ENCODE results near the gene TPO.
"Not testable (repeated sequence)": the region's sequence is repeated elsewhere in the genome, so short reads cannot be mapped to it uniquely, and the experiment has no call there.

TPO gene

DNA sequence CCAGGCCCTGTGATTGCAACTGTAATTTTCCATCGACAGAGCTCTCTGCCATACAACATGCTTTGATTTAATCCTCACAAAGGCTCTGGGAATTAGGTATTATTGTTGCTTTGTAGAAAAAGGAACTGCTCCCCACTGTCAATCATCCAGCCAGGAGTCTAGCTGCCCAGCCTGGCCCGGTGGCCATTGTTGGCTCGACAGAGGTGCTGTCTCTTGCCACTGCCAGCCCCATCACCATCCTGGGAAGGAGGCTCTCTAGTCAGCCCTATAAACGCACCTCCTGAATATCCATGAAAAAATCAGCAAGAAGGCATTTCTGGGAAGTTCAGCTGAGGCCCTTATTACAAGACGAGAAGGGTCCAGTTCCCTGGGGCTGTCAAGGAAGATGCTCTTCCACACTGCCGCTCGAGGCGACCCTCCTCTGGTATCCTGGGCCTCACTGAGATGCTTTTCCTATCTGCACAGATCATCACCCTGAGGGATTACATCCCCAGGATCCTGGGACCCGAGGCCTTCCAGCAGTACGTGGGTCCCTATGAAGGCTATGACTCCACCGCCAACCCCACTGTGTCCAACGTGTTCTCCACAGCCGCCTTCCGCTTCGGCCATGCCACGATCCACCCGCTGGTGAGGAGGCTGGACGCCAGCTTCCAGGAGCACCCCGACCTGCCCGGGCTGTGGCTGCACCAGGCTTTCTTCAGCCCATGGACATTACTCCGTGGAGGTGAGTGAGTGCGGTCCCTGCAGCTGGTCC is 71.0 kb downstream of the TPO start:
- no peak for DNase-seq (ENCODE audit: low spot score)

DNA sequence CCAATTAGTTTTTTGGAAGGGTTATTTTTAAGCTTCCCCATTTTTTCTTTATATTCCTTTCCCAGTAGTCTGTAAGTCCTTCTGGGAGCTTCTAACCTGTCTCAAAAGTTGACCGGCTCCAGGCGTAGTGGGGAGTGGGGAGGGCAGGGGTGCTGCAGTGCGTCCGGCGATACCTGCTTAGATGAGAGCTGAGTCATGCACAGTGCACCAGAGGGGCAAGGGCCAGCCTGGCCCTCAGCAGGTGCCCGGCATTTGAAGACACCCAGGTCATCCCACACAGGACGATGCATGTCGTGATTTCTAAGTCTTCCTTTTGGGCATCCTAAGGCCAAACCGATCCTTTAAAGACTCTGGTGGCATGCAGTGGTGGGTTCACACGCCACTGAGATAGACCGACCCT is 73.4 kb downstream of the TPO start:
- no peak for DNase-seq (ENCODE audit: low spot score)

DNA sequence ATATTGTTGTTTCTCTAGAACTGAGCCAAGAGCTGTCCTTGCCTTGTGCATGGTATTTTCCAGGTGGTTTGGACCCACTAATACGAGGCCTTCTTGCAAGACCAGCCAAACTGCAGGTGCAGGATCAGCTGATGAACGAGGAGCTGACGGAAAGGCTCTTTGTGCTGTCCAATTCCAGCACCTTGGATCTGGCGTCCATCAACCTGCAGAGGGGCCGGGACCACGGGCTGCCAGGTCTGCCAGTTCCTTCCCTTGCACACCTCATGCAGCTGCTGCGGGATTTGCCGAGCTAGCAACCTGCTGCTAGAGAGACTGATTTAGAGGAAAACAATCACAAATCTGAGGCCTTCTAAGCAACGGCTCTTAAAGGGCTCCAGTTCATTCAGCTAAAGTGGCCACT is 74.5 kb downstream of the TPO start:
- DNase-seq (ENCODE audit: low spot score): no peak

DNA sequence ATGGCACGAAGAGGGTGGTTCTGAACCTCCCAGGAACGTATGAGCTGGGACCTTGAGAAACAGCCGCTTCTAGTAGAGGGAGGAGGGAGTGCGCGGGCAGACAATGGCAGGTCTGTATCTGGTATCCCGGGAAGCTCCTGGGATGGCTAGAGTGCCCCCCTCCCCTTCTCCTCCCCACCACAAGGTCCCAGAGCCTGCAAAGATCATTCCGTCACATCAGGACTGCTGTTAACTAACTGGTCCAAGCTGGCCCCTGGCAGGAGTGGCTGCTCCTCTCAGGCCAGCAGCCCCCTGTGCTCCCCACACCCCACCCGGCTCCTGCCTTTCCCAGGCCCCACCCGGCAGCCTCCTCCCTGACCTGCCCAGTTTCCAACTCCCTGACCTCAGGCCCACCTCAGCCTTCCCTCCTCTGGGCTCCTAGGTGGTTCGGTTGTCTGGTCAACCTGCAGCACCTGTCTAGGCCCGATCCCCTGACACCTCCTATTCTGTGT is 75.0 kb downstream of the TPO start:
- DNase-seq (ENCODE audit: low spot score): no peak

DNA sequence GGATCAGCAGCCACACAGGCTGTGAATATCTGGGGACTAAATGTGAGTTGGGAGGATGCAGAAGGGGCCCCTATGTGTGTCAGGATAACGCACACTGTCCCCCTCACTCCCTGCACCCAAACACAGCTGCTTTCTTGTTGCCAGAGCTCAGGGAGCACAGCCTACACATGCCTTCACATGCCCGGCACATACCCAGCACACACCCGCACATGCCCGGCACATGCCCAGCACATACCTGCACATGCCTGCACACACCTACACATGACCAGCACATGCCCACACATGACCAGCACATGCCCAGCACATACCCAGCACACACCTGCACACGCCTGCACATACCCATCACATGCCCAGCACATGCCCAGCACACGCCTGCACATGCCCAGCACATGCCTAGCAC is 75.6 kb downstream of the TPO start:
- no peak for DNase-seq (ENCODE audit: low spot score)

DNA sequence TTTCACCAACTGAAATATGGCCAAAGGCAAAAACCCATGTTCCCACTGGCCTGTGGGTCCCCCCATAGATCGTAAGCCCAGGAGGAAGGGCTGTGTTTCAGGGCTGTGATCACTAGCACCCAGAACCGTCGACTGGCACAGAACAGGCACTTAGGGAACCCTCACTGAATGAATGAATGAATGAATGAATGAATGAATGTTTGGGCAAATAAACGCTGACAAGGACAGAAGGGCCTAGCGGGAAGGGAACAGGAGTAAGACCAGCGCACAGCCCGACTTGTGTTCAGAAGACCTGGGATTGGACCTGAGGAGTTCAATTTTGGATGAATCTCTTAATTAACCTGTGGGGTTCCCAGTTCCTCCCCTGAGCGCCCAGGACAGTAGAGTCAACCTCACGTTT is 76.2 kb downstream of the TPO start:
- no peak for DNase-seq (ENCODE audit: low spot score)

DNA sequence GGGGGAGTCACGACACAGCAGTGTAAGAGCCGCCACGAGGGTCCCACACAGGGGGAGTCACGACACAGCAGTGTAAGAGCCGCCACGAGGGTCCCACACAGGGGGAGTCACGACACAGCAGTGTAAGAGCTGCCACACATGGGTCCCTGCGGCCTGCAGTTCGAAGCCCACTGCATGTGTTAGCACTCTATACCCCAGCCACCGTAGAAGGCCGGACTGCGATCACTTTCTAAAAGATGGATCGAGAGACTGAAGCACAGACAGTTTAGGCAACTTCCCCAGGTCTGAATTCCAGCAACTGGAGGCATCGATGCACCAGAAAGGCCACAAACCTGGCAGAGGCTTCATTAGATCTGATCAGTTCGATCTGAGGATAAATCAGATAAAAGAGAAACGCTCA is 77.1 kb downstream of the TPO start:
- DNase-seq (ENCODE audit: low spot score): not testable (repeated sequence)

DNA sequence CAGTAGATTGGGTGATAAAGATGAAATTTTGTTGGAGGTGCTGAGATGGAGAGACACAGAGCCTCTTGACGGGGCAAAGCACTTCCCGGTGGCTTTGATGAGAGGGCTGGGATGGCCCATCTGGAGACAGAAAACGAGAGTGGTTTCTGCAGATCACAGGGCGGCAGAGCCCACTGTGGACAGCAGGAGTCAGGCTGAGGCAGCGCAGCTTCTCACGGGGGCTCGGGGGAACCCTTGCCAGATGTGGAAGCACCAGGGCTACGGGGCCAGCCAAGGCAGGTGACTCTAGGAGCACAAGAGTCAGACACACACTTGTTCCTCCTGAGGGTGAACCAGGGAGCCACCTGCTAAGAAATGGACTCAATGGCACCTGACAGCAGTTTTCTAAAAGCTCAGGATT is 78.5 kb downstream of the TPO start:
- DNase-seq (ENCODE audit: low spot score): no peak

DNA sequence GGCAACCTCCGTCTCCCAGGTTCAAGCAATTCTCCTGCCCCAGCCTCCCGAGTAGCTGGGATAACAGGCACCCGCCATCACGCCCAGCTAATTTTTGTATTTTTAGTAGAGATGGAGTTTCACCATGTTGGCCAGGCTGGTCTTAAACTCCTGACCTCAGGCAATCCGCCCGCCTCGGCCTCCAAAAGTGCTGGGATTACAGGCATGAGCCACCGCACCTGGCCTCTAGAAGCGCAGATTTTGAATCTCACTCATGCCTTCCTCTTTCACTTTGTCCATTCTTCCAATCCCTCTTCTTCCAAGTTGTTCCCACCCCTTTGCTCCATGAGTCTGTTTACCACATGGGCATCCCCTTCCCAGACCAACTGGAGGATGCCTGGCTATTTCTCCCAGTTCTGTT is 79.0 kb downstream of the TPO start:
- not testable (repeated sequence) for DNase-seq (ENCODE audit: low spot score)

DNA sequence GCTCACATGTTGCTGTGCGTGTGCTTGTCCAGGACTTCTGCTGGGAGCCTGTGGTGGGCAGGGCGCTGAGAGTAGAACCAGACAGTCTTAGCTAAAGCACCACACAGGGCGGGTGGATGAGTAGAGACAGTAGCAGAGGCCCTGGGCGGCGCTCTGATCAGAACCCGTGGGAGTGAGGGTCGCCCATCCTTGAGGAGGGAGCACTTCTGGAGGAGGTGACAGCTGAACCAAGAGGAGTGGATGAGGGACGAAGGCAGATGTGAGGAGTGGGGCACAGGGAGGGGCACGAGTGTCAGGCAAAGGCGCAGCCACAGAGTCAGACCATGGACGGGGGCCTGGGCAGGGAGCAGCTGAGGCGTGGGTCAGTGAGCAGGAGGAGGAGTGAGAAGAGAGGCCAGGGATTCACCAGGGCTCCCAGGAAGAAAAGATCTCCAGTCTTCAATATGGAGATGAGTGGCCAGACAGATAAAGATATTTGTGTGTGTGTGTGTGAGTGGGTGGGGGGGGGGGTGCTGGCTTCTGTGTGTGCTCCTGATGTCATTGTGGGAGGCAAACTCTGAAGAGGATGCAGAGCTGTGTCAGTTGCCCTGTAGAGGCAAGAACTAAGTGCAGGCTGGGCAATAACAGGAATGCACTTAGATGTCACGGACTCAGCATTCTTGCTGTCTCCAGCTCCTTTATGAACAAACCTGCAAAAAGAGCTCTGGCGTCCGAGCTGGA is 79.6 kb downstream of the TPO start:
- DNase-seq (ENCODE audit: low spot score): no peak

DNA sequence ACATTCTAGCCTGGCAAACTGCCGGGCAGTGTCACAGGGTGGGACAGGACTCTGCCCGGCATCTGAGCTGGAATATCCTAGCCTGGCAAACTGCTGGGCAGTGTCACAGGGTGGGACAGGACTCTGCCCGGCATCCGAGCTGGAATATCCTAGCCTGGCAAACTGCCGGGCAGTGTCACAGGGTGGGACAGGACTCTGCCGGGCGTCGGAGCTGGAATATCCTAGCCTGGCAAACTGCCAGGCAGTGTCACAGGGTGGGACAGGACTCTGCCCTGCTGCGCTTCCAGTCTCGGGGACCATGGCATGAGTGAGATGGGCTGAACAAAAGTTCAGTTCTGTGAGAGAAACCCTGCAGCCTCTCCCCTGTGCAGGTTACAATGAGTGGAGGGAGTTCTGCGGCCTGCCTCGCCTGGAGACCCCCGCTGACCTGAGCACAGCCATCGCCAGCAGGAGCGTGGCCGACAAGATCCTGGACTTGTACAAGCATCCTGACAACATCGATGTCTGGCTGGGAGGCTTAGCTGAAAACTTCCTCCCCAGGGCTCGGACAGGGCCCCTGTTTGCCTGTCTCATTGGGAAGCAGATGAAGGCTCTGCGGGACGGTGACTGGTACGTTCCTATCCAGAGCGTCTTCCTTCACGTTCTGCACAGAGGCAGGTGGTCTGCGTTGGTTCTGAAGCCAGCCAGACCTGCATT is 80.3 kb downstream of the TPO start:
- DNase-seq (ENCODE audit: low spot score): no peak

DNA sequence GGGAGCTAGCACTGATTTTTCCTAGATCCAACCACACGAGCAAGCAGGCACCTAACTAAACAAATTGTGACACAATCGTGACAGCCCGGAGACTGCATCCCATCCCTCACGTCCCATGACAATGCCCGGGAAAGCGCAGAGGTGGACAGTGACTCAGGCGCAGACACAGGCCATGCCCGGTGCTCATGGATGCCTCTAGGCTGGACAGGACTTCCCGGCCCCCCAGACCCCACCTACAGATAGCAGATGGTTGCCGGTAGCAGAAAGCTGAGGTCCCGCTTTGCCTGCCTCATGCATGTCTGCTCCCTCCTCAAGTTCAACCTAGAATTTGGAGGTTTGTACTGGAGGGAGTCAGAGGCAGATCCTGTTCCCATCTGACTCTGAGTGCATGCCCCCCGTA is 81.0 kb downstream of the TPO start:
- DNase-seq (ENCODE audit: low spot score): no peak

DNA sequence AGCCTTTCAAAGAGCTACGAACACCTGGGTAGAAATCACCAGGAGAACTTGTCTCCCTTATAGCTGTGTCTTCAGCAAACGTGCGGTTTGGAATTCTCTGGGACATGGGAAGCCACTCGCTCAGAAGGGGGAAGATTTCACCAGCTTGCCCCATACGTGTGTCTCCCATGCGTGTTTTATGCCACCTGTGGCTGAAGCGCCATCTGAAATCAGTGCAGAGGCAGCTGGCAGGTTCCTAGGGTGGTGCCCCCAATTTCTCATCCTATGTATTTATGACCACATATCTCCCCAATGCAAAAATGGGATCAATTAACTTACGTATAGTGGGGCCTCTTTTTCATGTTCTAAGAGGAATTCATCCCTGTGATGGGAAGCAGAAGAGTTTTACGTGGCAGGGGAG is 81.6 kb downstream of the TPO start:
- no peak for DNase-seq (ENCODE audit: low spot score)

DNA sequence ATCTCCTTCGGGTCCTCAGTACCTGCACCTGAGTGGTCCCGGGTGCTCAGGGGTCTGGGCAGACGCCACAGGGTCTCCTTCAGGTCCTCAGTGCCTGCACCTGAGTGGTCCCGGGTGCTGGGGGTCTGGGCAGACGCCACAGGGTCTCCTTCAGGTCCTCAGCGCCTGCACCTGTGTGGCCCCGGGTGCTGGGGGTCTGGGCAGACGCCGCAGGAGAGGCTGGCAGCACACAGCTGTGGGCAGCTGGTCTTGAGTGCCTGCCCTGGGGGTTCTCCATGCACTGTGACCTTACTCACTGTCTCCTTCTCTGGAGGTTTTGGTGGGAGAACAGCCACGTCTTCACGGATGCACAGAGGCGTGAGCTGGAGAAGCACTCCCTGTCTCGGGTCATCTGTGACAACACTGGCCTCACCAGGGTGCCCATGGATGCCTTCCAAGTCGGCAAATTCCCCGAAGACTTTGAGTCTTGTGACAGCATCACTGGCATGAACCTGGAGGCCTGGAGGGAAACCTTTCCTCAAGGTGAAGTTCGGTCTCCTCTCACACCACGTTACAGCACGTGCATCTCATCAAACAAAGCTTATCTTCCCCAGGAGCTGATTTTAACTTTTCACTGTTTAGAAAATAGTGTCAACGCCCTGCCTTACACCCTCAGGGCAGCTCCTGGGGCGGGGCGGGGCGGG is 82.6 kb downstream of the TPO start:
- no peak for DNase-seq (ENCODE audit: low spot score)

DNA sequence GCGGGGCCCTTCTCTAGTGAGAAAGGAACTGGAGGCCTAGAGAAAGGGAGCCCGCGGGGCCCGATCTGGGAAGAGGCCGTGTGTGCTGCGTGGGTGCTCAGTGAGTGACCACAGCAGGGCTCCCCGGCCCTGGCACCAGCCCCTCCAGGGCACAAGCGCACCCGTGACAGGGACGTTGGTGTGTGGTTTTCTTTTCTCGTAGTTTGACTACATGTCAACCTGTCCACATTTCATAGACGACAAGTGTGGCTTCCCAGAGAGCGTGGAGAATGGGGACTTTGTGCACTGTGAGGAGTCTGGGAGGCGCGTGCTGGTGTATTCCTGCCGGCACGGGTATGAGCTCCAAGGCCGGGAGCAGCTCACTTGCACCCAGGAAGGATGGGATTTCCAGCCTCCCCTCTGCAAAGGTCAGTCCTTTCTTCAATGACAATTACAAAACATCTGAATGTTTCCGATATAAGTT is 83.1 kb downstream of the TPO start:
- DNase-seq (ENCODE audit: low spot score): no peak

DNA sequence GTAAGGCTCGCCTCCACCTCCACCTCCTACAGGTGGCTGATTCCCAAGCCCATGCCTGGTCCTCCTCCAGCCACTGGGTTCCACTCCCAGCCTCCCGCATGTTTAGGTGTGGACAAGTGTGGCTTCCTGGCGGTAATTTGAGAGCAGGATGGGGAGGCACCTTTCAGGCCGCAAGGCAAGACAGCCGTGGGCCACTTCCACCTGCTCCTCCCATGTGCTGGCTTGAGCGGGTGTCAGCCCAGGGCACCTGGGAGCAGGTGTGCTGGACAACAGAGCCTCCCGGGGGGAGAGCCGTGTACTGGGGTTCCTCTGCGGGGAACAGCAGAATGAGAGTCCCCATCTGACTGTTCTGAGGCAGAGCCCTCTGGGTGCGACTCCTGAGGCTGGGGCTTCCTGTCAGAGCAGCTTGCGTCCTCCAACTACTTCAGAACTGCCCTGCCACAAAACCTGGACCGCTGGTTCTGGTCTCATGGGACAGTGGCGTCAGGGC is 83.9 kb downstream of the TPO start:
- no peak for DNase-seq (ENCODE audit: low spot score)

DNA sequence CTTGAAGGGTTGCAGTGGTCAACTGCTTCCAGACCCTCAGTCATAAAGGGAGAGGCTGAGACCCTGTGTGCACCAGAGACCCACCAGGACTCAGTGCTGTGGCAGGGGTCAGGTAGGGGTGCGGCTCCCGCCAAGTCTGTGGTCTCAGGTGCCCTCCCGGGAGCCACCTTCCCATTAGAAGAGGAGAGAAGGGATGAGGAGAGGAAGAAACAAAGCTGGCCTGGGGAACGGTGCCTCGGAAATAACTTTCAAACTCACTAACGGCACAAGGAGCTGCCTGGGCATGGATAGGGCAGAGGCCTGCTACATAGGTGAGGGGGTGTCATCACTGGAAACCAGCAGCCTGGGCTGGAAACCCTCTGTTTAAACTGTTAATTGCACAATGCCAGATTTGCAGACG is 84.9 kb downstream of the TPO start:
- no peak for DNase-seq (ENCODE audit: low spot score)

DNA sequence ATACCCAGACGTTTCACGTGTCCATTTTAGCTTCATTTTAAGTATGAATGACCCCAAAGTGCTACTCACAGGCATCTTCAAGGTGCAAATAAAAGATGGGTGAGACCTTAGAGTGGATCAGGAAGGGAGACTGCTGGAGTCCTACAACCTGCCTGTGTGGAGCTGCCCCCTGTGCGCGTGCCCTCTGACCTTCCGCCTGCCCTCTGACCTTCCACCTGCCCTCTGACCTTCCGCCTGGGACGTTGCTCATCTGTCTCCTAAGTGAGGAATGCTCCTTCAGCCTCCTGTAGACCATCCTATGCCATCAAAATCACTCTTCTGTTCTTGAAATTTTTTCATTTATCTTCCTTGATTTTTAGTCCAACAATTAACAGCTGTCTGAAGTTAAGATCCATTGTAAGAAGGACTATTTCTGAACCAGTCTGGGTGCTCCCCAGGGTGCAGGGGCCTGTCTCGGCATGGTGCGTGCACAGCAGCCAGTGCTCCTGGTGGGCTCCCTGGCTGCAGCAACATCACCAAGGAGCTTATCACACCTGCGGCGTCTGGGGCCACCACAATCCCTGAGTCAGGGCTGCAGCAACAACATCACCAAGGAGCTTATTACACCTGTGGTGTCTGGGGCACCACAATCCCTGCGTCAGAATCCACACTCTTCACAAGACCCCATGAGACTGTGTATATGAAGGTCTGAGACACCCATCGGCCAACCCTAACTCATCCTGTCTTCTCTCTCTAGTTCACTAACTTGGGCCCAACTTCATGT is 86.0 kb downstream of the TPO start:
- DNase-seq (ENCODE audit: low spot score): no peak

DNA sequence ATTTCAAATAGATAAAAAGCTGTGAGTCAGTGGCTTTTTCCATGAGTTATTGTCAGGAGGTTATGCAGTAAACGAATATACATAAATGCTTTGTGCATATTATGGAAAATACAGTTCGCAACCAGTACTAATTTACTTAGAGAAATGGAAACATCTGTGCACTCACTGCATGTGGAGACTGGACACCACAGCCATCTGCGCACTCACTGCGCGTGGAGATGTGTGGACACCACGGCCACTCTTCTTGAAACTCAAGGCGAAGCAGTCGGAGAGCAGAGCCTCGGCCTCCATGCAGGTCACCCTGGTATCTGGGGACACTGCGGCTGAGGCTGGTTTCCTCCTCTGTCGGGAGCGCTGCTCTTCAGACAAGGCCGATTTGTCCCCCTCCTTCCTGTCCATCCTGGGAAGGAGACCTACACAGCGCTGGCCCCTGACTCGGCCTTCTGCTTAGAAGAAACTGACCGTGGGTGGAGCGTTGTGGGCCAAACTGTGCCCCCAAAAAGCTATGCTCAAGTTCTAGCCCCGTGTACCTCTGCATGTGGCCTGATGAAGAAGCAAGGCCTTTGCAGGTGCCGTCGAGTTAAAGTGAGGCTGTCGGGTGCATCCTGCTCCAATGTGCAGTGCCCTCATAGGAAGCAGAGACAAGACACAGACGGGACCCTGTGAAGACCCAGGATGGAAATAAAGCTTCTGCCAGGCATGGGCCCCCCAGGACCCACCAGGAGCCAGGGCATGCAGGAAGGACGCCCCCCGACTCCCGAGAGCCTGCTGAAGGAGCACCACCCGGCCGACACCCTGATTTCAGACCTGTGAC is 88.0 kb downstream of the TPO start:
- DNase-seq (ENCODE audit: low spot score): no peak

DNA sequence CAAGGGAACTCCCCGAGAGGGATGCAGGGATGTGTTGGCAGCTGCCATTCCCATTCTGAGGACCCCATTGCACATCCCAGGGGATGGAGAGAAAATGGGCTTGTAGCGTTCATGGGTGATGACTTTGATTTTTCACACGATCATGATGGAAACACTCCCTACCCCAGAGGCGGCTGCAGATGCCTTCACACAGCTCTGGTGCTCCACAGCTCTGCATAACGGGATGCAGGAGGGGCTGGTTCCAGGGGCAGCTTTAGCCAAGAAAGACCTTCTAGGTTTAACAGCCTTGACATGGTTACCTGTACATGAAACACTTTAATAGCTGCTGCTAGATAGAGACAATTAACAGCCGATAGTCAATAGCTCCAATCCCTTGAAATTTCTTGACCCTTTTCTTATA is 88.7 kb downstream of the TPO start:
- no peak for DNase-seq (ENCODE audit: low spot score)

DNA sequence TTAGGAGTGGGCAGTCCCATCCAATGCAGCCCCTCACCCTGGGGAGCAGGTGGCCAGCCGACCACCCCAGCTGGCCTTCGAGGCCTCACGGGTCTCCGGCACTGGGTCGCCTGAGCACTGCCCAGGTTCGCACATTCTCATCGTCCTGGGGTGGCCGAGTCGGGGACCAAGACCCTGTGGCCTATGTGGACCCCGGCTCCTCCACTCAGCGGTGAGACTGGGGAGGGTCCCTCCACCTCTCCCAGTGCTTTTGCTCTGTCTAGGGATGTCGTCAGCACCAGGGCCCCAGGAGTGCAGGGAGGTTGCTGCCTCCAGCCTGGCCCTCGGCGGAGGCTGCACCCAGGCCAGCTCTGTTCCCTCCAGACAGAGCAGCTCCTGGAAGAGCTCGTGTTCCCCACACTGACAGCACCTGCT is 89.6 kb downstream of the TPO start:
- DNase-seq (ENCODE audit: low spot score): no peak
